GM18505 (cell line): ENCODE measurements around the gene NR1D1.

Source experiments
- ATAC-seq: cut with Tn5 transposase; IDR thresholded peaks from one replicate; pipeline ENCODE4 v1.9.1; 2021; ENCODE audit not compliant: unreplicated experiment
- POLR2A ChIP-seq: IDR thresholded peaks from 4 replicates; pipeline ENCODE4 v1.6.1; 2011; ENCODE audit warnings: borderline replicate concordance; ENCODE audit not compliant: insufficient read depth, insufficient read length; ENCODE audit errors: extremely low read depth

The NR1D1 gene

GRCh38 chr17:40121181-40122135 is 21.1 kb upstream of the NR1D1 start, which contains the start of gene MSL1:
Gene MSL1 (plus strand): TSS chr17:40121971. CDS start chr17:40122613, 642 bp downstream.
- peak; percentile 52 for TF ChIP-seq POLR2A
- ATAC-seq, result peak; percentile 62

GRCh38 chr17:40115101-40115436 is 14.7 kb upstream of the NR1D1 start:
- ATAC-seq, result no peak

GRCh38 chr17:40113907-40114245 is 13.5 kb upstream of the NR1D1 start:
- no peak for TF ChIP-seq POLR2A
- ATAC-seq, result no peak

More at GRCh38 chr17:40115101-40115436, 14.7 kb upstream of the NR1D1 start:
- no peak for TF ChIP-seq POLR2A

- peak; percentile 76 for ATAC-seq
- peak; percentile 58 for TF ChIP-seq POLR2A
These were observed 12.9 kb upstream of the NR1D1 start for GRCh38 chr17:40113110-40113906.

DNA sequence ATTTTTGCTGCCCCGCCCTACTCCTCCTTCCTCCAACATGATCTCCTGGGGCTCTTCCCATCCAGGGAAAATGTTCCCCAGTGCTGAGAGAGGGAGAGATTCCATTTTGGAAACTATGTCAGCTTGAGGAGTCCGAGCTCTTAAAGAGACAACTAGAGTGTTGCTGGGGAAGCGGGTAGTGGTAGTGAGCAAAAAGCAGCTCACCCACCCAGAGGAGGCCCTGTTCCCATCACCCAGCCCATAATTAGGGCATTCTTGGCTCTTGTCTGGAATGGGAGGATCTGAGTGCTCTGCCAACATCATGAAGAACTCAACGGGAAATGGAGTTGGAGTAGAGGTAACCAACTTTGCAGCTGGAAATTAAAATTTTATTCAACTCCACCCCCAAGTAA is 12.3 kb upstream of the NR1D1 start:
- ATAC-seq, result no peak
- TF ChIP-seq POLR2A, result no peak

GRCh38 chr17:40112191-40112711 is 11.9 kb upstream of the NR1D1 start:
- TF ChIP-seq POLR2A, result no peak

DNA sequence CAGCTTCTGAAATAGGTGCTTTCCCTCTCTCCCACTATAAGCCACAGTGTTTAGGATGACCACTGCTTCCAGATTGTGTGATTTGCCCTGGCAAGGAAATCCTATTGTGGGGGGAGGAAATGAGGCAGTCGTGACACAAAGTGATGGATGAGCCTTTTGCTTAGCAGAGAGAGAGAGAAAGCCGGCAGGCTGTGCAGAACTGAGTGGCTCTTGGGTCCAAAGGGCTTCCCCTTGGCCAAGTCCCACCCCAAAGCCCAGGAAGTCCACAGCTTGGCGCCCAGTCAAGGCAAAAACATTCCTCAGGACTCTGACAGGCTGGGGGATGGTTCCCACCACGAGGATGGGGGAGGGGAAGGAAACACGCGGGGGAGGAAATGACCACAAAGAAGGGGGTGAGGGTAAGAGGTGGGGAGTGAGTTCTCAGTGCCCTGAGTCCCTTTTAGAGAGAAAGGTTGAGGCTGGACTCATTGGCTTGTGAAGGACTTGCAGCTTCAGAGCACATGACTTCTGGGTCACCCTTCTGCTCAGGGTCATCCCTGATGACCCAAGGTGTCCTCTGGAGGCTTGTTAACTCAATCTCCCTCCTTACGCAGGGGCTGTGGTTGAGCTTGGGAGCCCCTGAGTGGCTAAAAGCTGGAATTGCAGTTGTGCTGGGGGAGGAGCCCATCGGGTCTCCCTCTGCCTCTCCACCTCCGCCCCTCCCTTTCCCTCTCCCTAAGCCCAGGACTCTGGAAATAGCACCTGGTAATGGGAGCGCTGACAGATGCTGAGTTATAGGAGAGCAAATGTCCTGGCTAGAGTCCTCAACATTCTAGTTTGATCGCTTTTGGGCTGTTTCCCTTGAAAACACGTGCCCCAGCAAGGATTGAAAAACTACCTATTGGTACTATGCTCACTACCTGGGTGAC is 11.1 kb upstream of the NR1D1 start:
- no peak for TF ChIP-seq POLR2A
- ATAC-seq, result no peak

More at GRCh38 chr17:40112191-40112711, 11.9 kb upstream of the NR1D1 start:
- no peak for ATAC-seq

DNA sequence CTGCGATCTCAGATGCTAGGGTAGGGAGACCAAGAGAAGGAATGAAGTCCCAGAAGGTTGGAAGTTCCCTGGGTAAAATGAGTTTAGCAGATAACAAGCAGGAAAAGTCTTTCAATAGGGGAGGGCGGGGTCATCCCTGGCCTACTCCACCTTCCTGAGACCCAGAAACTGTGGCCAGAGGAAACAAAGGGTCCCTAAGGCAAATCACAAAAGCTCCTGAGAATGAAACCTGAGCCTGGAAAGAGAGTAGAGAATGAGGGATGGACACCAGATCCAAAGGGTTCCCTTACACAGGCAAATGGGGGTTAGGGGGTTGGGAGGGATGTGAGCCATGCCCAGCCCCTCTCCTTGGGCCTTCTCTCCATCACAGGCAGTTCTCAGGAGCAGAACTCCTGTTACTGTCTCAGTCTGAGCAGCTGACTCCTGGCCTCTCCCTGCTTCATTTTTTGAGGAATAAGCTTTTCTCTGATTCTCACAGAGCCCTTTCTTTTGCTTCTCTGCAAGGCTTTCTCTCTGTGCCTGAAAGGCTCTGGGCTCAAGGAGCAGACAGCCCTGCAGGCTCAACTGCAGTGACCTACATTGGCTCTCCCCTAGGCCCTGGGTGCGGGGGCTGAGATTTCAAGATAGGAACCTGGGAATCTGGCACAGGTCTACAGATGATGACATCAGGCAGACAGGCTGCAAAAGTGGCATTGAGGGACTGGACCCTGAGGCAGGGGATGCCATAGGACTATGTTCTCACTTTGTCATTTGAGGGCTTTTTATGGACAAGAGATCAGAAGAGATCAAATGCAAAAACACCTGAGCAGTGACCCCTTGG is 9.8 kb upstream of the NR1D1 start:
- no peak for TF ChIP-seq POLR2A
- no peak for ATAC-seq

DNA sequence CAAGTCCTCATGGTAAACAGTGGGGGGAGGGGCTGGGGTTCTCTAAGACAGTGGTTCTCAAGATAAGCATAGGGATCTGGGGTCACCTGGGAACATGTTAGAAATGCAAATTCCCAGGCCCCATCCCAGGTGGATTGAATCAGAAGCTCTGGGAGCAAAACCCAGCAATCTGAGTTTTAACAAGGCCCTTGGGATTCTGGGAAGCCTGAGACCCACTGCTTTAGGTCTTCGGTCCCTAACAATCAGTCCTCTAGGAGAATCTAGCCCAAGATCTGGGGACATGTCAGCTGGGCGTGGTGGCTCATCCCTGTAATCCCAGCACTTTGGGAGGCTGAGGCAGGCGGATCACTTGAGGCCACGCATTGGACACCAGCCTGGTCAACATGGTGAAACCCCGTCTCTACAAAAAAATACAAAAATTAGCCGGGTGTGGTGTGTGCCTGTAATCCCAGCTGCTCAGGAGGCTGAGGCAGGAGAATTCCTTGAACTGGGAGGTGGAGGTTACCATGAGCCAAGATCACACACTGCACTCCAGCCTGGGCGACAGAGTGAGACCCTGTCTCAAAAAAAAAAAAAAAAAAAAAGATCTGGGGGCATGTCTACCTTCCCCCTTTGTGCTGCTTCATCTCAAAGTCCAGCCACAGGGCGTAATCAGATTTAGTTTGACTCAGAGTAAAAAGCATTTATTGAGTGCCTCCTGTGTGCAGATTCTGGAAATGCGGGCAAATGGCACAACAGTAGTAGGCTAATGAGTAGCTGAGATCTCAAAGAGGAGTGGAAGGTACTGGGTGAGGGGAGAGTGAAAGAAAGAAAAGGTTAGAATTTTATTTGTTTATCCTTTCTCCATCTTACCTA is 8.8 kb upstream of the NR1D1 start:
- TF ChIP-seq POLR2A, result no peak
- ATAC-seq, result no peak

DNA sequence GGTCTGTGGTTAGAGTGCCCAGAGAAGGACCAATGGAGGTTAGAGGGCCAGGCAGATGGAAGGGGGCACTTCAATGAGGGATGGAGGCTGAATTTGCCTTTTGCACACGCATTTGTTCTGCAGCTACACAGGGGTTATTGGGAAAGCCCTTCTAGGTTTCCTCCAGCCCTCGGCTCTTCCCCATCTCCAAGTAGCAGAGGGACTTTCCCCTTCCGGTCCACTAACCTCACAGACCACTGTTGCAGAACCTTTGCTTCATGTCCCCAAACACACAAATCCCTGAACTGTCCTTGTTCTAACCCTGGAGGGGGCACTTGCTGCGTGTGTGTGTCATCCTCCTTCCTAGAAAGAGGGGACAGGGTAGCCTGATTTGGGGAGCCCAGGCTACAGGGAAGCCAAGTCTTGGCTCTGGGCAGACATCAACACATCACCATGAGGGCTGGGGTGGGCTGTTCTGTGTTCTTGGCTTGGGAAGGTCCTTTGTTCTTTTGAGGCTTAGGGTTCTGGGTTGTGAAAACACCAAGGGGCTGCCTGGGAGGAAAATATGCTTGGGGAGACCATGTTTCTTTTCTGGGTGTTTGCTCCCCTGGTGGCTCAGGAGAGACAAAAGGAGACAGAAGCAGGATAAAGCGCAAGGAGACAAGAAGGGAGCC is 7.3 kb upstream of the NR1D1 start:
- ATAC-seq, result no peak
- TF ChIP-seq POLR2A, result no peak
